Fibroblast of villous mesenchyme (primary cell): ENCODE measurements around the gene TNFRSF8. TPM values are rescaled to one million over a fixed set of nuclear protein-coding genes. Genes with fewer than 3 reads are reported as not detected.

ENCODE experiments used
- DNase-seq: peaks from one replicate; pipeline ENCODE4 v3.0.0-alpha.2; 2010; ENCODE audit warnings: low read depth
- H3K4me3 ChIP-seq: 2 replicates; pipeline ENCODE4 v1.5.1; 2011; ENCODE audit warnings: low read depth, mild to moderate bottlenecking, low read length
- total RNA-seq: library from RNA; depleted of rRNA; stranded (reverse); fragments of >200 nt; gene quantifications from 2 replicates; pipeline ENCODE4 v1.2.3, GENCODE V29; 2012
- TF ChIP-seq, protein P1 (sequence below): IDR thresholded peaks from 2 replicates; pipeline ENCODE4 v1.5.1; 2012; ENCODE audit warnings: low read depth, mild to moderate bottlenecking, low read length; ENCODE audit not compliant: insufficient read depth

TNFRSF8 gene
- total RNA-seq, 1 donor, result 0.86 TPM

DNA sequence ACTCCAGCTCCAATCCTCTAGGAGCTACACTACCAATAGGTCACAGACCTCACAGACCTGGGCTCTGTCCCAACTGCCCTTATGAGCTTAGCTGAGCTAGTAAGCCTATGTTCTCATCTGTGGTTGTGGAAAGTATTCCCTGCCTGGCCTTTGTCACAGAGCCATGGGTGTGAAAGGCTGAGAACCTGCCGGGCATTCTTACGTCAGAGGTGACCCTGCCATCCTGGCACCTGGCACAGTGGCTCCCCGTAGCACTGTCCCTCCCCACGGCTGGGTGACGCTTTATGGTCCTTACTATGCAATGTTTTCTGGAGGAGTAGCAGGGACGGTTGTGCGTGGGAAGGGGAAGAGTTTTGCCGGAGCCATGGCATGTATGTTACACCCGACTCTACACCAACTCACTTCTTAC is 107.2 kb downstream of the TNFRSF8 start:
- no peak overlapping the region for H3K4me3 ChIP-seq
- TF ChIP-seq, protein P1, sequence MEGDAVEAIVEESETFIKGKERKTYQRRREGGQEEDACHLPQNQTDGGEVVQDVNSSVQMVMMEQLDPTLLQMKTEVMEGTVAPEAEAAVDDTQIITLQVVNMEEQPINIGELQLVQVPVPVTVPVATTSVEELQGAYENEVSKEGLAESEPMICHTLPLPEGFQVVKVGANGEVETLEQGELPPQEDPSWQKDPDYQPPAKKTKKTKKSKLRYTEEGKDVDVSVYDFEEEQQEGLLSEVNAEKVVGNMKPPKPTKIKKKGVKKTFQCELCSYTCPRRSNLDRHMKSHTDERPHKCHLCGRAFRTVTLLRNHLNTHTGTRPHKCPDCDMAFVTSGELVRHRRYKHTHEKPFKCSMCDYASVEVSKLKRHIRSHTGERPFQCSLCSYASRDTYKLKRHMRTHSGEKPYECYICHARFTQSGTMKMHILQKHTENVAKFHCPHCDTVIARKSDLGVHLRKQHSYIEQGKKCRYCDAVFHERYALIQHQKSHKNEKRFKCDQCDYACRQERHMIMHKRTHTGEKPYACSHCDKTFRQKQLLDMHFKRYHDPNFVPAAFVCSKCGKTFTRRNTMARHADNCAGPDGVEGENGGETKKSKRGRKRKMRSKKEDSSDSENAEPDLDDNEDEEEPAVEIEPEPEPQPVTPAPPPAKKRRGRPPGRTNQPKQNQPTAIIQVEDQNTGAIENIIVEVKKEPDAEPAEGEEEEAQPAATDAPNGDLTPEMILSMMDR, result no peak
- DNase-seq, result no peak

DNA sequence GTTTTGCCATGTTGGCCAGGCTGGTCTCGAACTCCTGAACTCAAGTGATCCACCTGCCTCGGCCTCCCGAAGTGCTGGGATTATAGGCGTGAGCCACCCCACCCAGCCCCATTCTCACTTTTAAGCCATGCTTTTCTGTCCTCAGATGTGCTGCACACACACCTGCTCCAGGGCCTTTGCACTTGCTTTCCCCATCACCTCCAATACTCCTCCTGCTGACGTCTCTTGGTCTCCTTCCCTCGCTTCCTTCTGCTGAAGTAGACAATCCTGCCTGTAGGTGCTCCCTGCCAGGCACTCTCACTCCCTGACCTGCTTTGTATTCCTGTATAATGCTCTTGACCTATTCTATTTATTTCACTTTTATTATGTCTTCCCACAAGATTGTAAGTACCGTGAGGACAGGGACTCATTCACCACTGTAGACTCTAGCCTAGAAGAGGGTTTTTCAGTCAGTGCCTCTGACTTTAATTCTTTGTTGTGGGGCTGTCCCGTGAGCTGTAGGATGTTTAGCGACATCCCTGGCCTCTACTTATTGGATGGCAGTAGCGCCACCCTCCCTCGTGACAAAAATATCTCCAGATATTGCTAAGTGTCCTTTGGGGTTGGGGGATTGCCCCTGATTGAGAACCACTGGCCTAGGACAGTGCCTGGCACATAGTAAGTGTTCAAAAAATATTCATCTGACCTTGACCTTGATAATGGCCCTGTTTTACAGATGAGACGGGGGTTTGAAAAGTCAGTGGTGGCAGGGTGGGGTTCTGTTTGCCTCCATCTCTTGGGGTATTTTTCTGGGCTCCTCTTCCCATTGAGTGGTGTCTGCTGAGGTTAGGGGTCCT is 108.3 kb downstream of the TNFRSF8 start:
- TF ChIP-seq, protein P1, result no peak
- no peak for DNase-seq
- no peak overlapping the region for H3K4me3 ChIP-seq

DNA sequence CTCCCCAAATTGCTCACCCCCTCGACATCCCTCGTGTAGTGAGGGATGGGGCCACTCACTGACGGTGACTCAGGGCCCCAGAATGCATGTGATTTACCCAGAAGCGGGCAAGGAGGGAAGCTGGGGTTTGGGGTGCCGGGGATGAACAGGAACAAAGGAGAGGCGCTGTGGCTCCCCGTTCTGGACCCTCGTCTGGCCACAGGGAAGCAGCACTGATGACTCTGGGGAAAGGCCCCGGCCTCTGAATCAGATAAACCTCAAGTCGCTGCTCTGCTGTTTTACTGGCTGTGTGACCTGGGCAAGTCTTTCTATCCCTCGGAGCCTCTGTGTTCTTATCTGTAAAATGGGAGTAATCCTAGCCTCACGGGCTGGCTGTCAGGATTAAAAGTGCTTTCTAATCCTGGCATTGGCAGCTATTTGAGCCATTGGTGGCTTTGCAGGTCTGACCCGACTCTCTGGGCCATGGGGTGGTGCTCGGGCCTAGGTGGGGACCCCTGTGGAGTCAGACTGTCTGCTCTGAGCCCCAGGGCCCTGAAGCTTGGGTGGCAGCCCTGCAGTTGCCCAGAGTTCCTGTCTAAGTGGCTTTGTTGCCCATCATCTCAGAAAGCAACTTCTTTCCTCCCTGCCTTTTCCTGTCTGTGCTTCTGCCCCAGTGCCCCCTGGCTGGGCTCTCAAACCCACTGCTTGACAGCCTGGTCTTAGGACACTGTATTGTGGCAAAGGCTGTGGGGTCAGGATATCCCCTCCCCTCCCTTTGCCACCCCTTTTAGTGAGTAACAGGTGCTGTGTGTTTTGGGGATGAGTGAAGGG is 109.1 kb downstream of the TNFRSF8 start:
- TF ChIP-seq, protein P1, result no peak
- no peak for DNase-seq
- H3K4me3 ChIP-seq, result no peak overlapping the region

DNA sequence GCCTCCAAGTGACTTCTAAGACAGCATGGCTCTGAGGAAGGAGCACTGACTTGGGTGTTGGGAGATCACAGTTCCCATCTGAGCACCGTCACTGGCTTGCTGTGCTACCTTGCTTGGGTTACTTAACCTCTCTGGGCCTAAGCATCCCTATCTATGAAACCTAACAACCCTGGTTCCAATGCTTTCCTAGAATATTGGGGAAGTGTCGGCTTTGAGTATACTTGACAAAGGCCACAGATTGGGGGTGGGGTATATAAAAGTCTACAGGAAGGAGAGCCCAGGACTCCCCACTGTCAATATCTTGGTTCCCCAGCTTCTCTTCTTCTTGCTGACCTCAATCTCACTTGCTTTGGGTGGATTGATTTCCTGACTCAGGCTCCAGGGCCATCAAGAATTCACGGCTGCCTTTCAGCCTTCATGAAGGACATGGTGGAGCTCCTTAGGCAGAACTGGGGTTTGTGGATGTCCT is 110.0 kb downstream of the TNFRSF8 start:
- TF ChIP-seq, protein P1, result no peak
- H3K4me3 ChIP-seq, result no peak overlapping the region
- DNase-seq, result no peak

DNA sequence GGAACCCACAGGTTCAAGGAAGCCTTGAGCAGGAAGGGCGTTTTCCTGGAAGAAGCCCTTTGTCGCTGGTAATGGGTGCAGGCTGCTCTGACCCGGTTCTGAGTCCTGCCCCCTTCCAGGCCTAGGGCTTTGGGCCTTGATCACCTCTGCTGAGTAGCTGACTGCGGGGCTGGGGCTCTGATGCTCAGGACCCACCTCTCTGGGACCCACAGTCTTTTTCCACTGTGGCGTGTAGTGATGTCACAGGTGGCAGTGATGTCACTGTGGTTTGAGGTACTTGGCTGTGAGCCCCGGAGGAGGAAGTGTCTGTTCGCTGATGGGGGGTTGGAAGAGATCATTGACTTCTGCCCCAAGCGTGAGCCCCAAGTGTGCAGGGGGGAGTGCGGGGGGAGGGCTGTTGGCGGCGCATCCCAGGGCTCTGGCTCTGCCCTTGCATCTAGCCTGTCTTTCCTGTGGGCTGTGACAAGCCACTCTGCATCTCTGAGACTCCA is 110.6 kb downstream of the TNFRSF8 start:
- TF ChIP-seq, protein P1, result no peak
- no peak for DNase-seq
- H3K4me3 ChIP-seq, result no peak overlapping the region

DNA sequence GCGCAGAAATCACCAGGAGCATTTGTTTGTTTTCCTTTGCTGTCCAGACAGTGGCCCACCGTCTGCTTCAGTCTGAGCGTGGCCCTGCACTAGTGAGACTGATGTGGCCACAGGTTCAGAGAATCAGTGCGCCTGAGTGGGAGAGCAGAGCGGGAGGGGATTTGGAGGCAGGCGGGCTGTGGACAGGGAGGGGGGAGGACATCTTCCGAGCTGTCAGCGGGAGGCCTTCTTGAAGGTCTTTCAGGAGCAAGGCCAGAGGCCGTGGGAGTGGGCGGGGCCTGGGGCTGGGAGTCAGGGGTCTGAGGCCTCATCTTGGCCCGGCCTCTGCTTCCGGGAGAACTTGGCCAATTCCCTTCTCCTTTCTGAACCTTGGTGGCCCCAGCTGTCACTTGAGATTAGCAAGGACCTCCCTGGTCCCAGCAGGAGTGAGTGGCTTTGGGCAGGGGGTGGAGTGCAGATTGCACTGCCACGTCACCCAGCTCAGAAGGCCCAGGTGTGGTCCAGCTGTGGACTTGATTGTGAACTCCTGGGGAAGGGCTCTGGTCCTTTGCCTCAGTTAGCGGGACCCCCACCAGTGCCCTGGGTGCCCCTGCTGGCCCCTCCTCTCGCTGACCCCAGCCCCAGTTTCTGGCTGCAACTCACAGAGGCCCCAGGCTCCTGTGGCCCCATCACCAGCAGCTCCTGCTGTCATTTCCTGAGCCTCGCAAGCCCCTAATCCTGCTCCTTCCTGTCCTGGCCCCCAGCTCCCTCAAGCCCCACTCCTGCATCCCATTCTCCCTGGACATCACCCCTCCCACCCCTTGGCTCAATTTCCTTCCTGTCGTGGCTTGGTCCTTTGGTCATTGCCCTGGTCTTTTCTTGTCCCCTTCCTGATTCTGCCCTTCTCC is 112.1 kb downstream of the TNFRSF8 start:
- TF ChIP-seq, protein P1, result no peak
- DNase-seq, result peak; percentile 65
- H3K4me3 ChIP-seq, result no peak overlapping the region
